ENCODE data around the gene SPTBN4.
"Not testable (repeated sequence)": the region's sequence is repeated elsewhere in the genome, so short reads cannot be mapped to it uniquely, and the experiment has no call there.

SPTBN4 gene

DNA sequence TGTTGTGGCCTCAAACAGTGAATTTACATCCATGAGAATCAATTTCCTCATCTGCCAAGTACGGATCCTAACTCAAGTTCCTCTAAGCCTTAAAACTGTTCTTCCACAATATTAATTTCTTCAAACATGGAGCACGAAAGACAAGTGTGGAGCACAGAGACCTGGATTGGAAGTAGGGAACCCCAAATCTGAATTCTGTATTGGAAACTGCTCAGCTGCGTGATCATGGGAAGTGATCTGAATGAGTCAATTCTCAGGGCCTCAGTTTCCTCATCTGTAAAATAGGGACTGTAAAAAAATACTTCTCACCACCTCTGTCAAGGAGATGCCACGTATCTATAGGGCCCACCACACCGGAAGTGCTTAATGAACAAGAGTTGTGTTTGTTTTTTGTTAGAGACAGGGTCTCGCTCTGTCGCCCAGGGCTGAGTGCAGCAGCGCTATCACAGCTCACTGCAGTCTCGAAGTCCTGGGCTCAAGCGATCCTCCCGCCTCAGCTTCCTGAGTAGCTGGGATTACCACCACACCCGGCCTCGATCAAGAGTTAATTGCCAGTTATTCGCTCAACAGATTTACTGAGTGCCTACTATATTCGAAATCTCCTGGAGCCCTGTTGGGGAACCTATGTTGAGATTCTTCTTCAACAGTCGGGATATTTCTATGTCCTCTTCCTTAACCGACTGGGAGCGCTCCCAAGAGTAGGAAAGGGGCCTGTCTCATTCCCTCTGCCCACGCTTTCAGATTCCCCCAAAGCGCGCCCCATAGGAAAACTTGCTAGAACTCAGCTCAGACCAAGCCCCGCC is 24.3 kb upstream of the SPTBN4 start:
- DNase-seq: no peak

- peak; percentile 100 for DNase-seq
Observed at GRCh38 chr19:40443131-40443999, 23.4 kb upstream of the SPTBN4 start.

DNA sequence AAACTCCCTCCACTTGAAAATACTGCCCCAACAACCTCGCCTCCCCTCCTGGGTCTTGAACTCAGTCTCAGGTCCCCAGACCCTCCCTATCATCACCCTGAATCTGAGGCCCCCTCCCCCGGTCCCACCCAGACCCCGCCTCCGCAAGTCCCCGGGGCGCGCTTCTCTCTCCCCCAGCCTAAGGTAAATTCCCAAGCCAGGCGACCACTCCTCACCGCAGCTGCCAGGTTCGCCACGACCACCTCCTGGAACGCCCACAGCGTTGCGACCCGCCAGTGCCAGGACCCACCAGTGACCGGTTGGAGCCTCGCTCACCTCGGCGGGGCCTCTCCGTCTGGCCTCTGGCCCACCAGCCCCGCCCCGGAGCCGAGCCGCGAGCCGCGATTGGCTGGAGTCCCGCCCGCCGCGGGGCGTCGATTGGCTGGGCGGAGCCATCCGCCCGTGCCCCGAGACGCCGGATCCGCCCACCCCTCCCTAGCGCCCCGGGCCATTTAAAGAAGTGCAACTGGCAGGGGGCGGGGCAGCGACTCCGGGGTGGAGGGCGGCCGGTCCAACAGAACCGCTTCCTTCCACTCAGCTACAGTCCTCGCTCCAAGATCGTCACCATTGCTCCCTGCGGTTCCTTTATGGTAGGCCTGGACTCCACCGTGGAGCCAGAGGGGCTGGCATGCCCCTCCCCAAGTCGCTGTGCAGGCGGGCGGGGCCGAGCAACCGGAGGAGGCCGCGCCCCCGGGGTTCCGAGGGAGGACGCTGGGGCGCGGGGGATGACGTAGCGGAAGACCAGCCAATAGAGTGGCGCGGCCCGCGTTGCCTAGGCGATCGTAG is 22.6 kb upstream of the SPTBN4 start, which contains the start of gene SERTAD3:
SERTAD3 (minus strand) TSS at position 336 of the 825 bp plus-strand sequence. CDS start 2,255 bp downstream, outside the sequence.
- DNase-seq: peak; percentile 98

- DNase-seq: no peak
Observed at GRCh38 chr19:40444825-40445312, 21.9 kb upstream of the SPTBN4 start.

DNA sequence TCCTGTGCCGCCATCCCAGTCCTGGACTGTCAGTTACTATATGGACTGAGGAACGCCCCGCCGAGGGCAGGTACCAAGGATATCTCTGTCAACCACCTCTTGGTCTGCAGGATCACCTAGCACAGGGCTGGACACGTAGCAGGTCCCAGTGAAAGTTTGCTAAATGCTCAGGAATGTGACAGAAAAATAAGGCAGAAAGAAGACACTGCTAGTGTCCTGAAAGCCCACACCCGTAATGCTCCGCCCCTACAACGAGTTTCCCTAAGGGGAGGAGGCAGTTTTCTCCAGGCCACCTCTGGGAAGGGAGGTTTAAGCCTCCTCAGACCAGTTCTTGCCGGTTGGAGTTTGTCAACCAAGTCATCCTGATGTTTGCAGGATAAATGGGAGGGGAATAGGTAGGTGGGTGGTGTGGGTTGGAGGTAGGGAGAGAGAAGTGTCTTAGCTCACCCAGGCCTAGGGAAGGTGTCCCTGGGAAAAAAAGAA is 21.0 kb upstream of the SPTBN4 start:
- peak; percentile 56 for DNase-seq

DNA sequence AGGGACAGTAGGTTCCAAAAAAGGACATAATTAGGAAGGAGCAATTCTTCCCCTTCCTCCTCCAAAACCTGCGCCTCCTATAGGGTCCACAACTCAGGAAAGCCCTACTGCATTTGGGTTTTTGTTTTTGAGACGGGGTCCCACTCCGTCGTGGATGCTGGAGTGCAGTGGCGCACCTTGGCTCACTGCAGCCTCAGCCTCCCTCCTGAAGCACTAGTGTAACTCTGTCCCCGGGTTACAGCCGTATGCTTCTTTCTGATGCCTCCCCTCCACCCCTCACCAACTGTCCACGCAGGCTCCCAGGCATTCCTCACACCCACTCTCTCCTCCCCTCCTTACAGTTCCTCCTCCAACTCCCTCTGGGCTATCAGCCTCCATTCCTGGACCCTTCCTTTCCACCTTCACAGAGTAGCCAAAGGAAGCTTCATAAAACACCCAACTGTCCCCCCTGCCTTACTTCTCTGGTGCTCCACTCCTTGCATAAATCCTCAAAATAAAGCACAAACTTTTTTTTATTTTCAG is 20.5 kb upstream of the SPTBN4 start:
- DNase-seq: no peak

GRCh38 chr19:40449506-40449905 is 17.3 kb upstream of the SPTBN4 start:
- DNase-seq: no peak

GRCh38 chr19:40450664-40451063 is 16.1 kb upstream of the SPTBN4 start:
- DNase-seq: no peak

GRCh38 chr19:40452016-40452415 is 14.8 kb upstream of the SPTBN4 start:
- no peak for DNase-seq

GRCh38 chr19:40453151-40453735 is 13.6 kb upstream of the SPTBN4 start:
- DNase-seq: no peak

DNA sequence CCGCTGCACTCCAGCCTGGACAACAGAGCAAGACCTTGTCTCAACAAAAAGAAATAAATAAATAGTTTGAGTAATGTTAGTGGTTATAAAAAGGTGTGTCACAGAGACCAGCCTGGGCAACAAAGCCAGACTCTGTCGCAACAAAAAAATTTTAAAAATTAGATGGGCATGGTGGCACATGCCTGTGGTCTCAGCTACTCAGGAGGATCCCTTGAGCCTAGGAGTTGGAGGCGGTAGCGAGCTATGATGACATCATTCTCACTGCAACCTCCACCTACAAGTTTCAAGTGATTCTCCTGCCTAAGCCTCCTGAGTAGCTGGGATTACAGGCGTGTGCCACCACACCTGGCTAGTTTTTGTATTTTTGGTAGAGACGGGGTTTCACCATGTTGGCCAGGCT is 12.9 kb upstream of the SPTBN4 start:
- DNase-seq: not testable (repeated sequence)

DNA sequence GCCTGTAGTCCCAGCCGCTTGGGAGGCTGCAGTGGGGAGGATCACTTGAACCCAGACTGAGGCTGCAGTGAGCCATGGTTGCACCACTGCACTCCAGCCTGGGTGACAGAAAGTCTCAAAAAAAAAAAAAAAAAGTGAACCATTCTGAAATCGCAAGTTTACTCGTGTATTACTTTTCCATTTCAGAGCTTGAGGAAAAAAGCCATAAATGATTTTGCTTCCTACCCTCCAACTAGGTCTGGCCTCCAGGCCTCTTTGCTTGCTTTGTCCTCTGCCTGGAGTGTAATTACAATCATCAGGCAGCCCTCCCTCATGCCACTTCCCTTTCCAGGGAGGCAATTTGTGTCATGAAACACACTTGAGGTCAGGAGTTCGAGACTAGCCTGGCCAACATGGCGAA is 9.8 kb upstream of the SPTBN4 start:
- DNase-seq: no peak

DNA sequence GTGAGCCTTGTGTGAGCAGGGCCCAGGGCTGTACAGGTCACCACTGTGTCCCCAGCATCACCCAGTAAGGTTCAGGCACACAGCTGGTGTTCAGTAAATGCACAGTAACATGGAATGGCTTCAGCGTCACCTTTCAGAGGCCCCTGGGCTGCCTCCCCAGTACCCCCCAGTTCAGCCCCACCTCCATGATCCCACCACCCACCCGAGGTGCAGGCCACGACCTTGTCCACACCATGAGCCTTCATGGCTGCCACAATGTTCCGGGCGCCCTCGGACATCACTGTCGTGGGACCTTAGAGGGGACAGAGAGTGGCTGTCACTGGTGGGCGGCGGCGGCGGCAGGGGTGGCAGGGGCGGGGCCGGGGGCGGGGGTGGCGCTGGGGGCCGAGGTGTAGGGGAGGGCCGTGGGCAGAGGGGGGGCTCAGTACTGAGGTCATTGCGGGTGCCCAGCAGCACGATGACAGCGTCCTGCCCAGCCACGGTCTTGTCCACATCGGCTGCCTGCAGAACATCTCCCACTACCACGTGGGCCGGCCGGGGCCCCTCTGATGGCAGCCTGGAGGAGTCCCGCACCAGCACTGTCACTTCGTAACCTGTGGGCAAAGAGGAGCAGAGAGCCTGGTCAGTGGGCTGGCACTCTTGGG is 8.7 kb upstream of the SPTBN4 start:
- DNase-seq: no peak

DNA sequence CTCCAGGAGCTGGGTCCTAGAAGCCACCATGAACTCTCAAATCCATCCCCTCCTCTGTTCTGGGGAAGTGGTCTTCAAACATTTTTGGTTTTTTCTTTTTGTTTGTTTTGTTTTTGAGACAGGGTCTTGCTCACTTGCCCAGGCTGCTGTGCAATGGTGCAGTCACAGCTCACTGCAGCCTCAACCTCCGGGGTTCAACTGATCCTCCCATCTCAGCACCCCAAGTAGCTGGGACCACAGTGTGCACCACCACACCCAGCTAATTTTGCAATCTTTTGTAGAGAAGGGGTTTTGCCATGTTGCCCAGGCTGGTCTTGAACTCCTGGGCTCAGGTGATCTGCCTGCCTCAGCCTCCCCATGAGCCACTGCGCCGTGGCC is 8.2 kb upstream of the SPTBN4 start:
- no peak for DNase-seq

- no peak for DNase-seq
Observed at GRCh38 chr19:40460185-40460584, 6.6 kb upstream of the SPTBN4 start.

GRCh38 chr19:40461669-40462221 is 5.1 kb upstream of the SPTBN4 start:
- DNase-seq: peak; percentile 32

- DNase-seq: not testable (repeated sequence)
Observed at GRCh38 chr19:40463587-40464037, 3.2 kb upstream of the SPTBN4 start.

DNA sequence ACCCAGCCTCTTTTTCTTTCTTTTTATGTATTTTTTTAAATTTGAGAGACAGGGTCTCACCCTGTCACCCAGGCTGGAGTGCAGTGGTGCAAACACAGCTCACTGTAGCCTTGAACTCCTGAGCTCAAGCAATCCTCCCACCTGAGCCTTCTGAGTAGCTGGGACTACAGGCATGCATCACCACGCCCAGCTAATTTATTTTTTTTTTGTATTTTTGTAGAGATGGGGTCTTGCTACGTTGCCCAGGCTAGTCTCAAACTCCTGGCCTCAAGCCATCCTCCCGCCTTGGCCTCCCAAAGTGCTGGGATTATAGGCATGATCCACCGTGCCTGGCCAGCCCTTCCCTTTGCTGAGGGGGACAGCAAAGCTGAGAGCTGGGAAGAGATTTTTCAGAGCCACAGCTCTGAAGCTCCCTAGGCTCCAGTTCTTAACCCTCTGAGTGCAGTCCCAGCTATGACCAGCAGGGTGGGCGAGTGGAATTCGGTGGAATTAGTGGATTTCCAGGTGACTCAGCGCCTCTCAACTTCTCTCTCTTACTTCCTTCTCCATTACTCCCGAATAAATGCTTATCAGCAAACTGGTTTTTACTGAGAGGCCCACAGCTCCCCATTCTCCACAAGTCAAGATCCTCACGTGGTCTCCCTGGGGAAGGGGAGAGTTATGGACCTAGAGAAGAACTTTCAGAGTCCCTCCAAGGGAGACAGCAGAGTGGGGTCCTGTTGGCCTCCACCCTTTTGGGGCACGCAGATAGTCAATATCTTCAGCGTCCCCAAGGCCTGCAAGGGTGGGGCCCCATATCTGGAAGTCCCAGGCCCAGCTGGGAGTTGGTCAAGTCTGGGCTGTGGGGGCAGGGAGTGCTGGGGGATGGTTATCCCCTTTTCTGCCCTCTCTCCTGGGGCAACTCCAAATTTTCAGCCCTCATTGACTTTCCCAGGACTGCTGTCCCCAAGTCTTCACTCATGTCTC is 2.5 kb upstream of the SPTBN4 start:
- peak; percentile 97 for DNase-seq

GRCh38 chr19:40465025-40465556 is 1.7 kb upstream of the SPTBN4 start:
- peak; percentile 87 for DNase-seq

All from hematopoietic multipotent progenitor cell treated with erythropoietin and hydrocortisone succinate and interleukin-3 and kit ligand, for 6 days (in vitro differentiated cells).